HCT116 (cell line): ENCODE measurements around the gene ENTPD7.

Experiments
- CBX3 ChIP-seq: IDR thresholded peaks from 2 replicates; pipeline ENCODE4 v1.6.1; 2012; ENCODE audit warnings: low read depth
- CEBPB ChIP-seq: IDR thresholded peaks from 2 replicates; pipeline ENCODE4 v1.6.1; 2012; ENCODE audit warnings: low read depth
- EZH2phosphoT487 ChIP-seq: fragments of 200-600 bp; IDR thresholded peaks from 2 replicates; pipeline ENCODE4 v1.6.1; 2018; ENCODE audit warnings: antibody characterized with exemption, borderline replicate concordance
- POLR2AphosphoS5 ChIP-seq: IDR thresholded peaks from 2 replicates; pipeline ENCODE4 v1.6.1; 2011; ENCODE audit warnings: mild to moderate bottlenecking, low read depth, low read length, moderate library complexity
- TF ChIP-seq, protein P1 (sequence below), 3 experiments: fragments of 200-600 bp in 1 of 3; sonication (generic) in 1 of 3; IDR thresholded peaks in 2 of 3; conservative IDR thresholded peaks in 1 of 3; 2 replicates each; pipeline ENCODE4 v1.5.1; 2012 to 2017; ENCODE audit warnings: low read depth in 2 of 3, low read length in 2 of 3, antibody characterized with exemption in 1 of 3, borderline replicate concordance in 1 of 3, control low read depth in 1 of 3, mild to moderate bottlenecking in 1 of 3, mixed read lengths in 1 of 3, mixed run types in 1 of 3, moderate library complexity in 1 of 3; ENCODE audit not compliant: insufficient read depth in 1 of 3

DNA sequence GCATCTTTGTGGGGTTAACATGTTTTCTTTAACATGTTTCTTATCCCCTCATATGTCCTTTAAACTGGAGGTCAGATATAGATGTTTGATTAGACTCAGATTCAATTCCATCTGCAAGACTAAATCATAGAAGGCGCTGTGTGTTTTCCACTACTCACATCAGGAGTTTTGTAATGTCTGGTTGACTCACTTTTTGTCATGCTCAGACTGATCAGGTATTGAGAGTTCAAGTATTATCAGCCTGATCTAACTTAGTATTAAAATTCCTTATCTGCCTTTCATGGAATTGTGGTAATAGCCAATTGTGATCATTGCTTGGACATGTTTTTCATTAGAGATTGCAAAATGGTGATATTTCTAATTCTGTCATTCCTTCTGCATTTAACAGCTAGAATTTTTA, 30.2 kb downstream of the ENTPD7 start:
- TF ChIP-seq CBX3, result no peak
- TF ChIP-seq, protein P1, sequence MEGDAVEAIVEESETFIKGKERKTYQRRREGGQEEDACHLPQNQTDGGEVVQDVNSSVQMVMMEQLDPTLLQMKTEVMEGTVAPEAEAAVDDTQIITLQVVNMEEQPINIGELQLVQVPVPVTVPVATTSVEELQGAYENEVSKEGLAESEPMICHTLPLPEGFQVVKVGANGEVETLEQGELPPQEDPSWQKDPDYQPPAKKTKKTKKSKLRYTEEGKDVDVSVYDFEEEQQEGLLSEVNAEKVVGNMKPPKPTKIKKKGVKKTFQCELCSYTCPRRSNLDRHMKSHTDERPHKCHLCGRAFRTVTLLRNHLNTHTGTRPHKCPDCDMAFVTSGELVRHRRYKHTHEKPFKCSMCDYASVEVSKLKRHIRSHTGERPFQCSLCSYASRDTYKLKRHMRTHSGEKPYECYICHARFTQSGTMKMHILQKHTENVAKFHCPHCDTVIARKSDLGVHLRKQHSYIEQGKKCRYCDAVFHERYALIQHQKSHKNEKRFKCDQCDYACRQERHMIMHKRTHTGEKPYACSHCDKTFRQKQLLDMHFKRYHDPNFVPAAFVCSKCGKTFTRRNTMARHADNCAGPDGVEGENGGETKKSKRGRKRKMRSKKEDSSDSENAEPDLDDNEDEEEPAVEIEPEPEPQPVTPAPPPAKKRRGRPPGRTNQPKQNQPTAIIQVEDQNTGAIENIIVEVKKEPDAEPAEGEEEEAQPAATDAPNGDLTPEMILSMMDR (IDR thresholded peaks at IDR 0.05 in 2 of 3, conservative IDR thresholded peaks at IDR 0.05 in 1 of 3; ENCODE audit: borderline replicate concordance in 1 of 3, insufficient read depth in 1 of 3, low read depth in 2 of 3, low read length in 2 of 3), result no peak
- no peak for TF ChIP-seq CEBPB
- TF ChIP-seq EZH2phosphoT487, result no peak
- no peak for TF ChIP-seq POLR2AphosphoS5
